Pancreas (tissue), 10 donors: ENCODE measurements around the gene PDZD4. TPM values are rescaled to one million over a fixed set of nuclear protein-coding genes. Genes with fewer than 3 reads are reported as not detected.

Experiments
- ATAC-seq, 4 donors: fragments of 200-7000 bp; cut with Tn5 transposase; one replicate each; pipeline versions ENCODE4 v1.8.0 to v1.9.1; 2020; ENCODE audit warnings: mild to moderate bottlenecking in 4 of 4, moderate library complexity in 4 of 4
- DNase-seq, 6 donors: peaks; one replicate each; pipeline ENCODE4 v3.0.0-alpha.2; 2020
- FAIRE-seq: peaks from 2 replicates; lab custom pipeline; 2012; peaks lifted over from hg19 to GRCh38; lab: Jason Lieb, UNC
- H3K27ac ChIP-seq, 4 donors: fragments of 200-600 bp; sonication (generic); 1 replicate in 3 of 4; 2 replicates in 1 of 4; pipeline versions ENCODE4 v1.5.0 to v1.8.0; 2020
- H3K27me3 ChIP-seq, 4 donors: fragments of 200-600 bp; one replicate each; pipeline ENCODE4 v1.8.0; 2021
- H3K36me3 ChIP-seq, 3 donors: fragments of 200-600 bp; sonication (generic) in 1 of 3; one replicate each; pipeline versions ENCODE4 v1.5.0 to v1.8.0; 2020 to 2021
- H3K4me1 ChIP-seq, 3 donors: fragments of 200-600 bp; one replicate each; pipeline ENCODE4 v1.8.0; 2021
- H3K4me3 ChIP-seq, 4 donors: fragments of 200-600 bp; sonication (generic) in 2 of 4; one replicate each; pipeline versions ENCODE4 v1.5.0 to v1.8.0; 2020 to 2021
- H3K9me3 ChIP-seq, 4 donors: fragments of 200-600 bp; one replicate each; pipeline ENCODE4 v1.8.0; 2021
- WGBS, 2 donors: extraction: QIAGEN DNeasy Blood & Tissue Kit; methylation state at CpG; one replicate each; pipeline ENCODE4 v1.1.7; 2013; 5-methylcytosine and 5-hydroxymethylcytosine counted together
- intact Hi-C, 3 donors: fragments of 100-400 bp; cut with DNase I; formaldehyde crosslinking; loops; one replicate each; pipeline versions ENCODE4 v1.11.1 to v1.14.2; 2022
- polyA plus RNA-seq, 2 donors: library from polyadenylated mRNA; stranded (reverse); fragments of 200-250 nt; gene quantifications; one replicate each; pipeline ENCODE4 v1.2.3, GENCODE V29; 2013
- total RNA-seq, 6 donors: library from RNA; stranded (reverse); fragmentation: NEBNext Ultra II Directional in 4 of 6; extraction: Animal tissue kit (Norgen Biotek cat#: 25700) in 4 of 6; gene quantifications; one replicate each; pipeline versions ENCODE4 v1.2.1 to v1.2.4, GENCODE V29; 2021 to 2023
- TF ChIP-seq, protein P1 (sequence below), 4 donors: fragments of 200-600 bp; sonication (generic) in 3 of 4; IDR thresholded peaks; one replicate each; pipeline versions ENCODE4 v1.5.0 to v1.8.0; 2021; ENCODE audit warnings: antibody characterized with exemption in 4 of 4
- donor health status: healthy with polysubstance abuse.
- donor health status: DM: no; HTN: no; CAD: no; lungs with moderate emphysema.
- donor health status: DM: no; HTN: no; CAD: no.
- donor health status: control.
- donor health status: control.
- donor health status: Bipolar disorder and iron deficiency.
- donor health status: DM: yes; HTN: yes; CAD: no.
- donor health status: DM: no; HTN: no; CAD: no.
- donor health status: DM: no; HTN: no; CAD: no.
- donor health status: DM: yes; HTN: yes; CAD: no.

Gene PDZD4
- total and polyA plus RNA-seq, 8 donors = 0.79 to 15.2 (median 1.6) TPM

DNA sequence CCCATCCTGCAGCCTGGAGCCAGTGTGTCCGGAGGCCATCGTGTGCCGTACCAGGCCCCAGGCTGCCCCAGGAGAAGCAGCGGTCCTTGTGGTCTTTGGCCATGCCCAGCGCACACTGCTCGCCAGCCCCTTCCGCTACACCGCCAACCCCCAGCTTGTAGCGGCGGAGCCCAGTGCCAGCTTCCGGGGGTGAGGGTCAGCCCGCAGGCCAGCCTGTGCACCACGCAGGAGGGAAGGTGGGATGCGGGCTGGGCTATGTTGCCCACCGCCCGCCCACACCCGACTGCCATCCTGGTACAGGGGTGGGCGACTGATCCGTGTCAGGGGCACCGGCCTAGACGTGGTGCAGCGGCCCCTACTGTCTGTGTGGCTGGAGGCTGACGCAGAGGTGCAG lies 57.1 kb downstream of the PDZD4 start:
- intact Hi-C loops = loop anchor here in 1 of 3 donors (10.0 kb wide), 1 partner anchor 182 kb away; no protein-coding TSS in a partner anchor
- Histone ChIP-seq H3K4me3 (no peak overlapping the region), H3K9me3 (no peaks in the 10 kb centered on the region), H3K27me3 (no peaks in the 10 kb centered on the region), H3K36me3 (no peaks in the 10 kb centered on the region), H3K27ac (no peak overlapping the region), H3K4me1 (no peaks in the 10 kb centered on the region)
- 91 to 93% methylated on average over 22 to 23 of the region's 23 CpGs for WGBS, 2 donors
- DNase-seq (peak in 2 of 6 donors; percentile 27 to 74), ATAC-seq (no peak), FAIRE-seq (no peak)
- TF ChIP-seq, protein P1, sequence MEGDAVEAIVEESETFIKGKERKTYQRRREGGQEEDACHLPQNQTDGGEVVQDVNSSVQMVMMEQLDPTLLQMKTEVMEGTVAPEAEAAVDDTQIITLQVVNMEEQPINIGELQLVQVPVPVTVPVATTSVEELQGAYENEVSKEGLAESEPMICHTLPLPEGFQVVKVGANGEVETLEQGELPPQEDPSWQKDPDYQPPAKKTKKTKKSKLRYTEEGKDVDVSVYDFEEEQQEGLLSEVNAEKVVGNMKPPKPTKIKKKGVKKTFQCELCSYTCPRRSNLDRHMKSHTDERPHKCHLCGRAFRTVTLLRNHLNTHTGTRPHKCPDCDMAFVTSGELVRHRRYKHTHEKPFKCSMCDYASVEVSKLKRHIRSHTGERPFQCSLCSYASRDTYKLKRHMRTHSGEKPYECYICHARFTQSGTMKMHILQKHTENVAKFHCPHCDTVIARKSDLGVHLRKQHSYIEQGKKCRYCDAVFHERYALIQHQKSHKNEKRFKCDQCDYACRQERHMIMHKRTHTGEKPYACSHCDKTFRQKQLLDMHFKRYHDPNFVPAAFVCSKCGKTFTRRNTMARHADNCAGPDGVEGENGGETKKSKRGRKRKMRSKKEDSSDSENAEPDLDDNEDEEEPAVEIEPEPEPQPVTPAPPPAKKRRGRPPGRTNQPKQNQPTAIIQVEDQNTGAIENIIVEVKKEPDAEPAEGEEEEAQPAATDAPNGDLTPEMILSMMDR (IDR thresholded peaks at IDR 0.05) = no peak

DNA sequence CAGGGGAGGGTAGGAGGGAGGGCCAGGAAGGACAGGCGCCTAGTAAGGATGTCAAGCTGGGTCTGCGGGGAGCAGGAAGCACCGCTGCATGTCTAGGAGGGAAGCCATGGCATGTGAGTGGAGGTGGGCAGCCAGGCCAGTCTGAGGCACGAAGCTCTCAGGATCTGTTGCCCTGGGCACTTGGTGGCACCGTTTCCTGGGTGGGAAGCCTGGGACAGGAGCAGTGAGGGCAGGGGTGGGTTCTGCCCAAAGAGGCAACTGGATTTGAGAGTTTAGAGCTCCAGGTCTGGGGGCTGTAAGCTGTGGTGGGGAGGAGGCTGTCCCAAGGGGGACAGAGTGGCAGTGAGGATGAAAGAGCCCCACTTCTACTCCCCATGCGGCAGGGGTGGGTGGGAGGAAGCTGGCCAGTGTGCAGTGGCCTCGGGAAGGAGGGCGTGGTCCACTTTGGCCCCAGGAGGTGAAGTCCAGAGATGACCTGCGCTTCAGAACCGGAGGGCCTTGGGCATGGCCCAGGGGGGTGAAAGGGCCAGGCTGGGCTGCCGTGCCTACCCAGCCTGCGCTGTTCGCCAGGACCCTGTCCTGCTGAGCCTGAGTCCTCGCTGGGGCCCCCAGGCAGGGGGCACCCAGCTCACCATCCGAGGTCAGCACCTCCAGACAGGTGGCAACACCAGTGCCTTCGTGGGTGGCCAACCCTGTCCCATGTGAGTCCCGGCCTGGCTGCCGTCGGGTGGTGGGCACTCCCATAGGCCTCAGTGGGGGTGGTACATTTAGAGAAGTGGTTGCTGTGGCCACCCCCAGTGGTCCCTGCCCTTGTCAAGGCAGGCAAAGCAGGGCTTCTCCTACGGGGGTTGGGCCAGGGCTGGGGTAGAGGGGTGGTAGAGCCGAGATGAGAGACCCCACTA lies 57.8 kb downstream of the PDZD4 start:
- H3K9me3 ChIP-seq = no peaks in the 10 kb centered on the region
- intact Hi-C loops = loop anchor here in 1 of 3 donors (10.0 kb wide), 1 partner anchor 182 kb away; no protein-coding TSS in a partner anchor
- no peaks in the 10 kb centered on the region for H3K36me3 ChIP-seq
- TF ChIP-seq, protein P1 (IDR thresholded peaks at IDR 0.05) = no peak
- ATAC-seq (no peak), DNase-seq (peak in 3 of 6 donors; percentile 11 to 76 (median 12)), FAIRE-seq (no peak)
- 76 to 81% methylated on average over 20 to 21 of the region's 21 CpGs for WGBS, 2 donors
- H3K27me3 ChIP-seq = no peaks in the 10 kb centered on the region
- H3K4me3 ChIP-seq = no peak overlapping the region
- no peak overlapping the region for H3K27ac ChIP-seq
- no peaks in the 10 kb centered on the region for H3K4me1 ChIP-seq

DNA sequence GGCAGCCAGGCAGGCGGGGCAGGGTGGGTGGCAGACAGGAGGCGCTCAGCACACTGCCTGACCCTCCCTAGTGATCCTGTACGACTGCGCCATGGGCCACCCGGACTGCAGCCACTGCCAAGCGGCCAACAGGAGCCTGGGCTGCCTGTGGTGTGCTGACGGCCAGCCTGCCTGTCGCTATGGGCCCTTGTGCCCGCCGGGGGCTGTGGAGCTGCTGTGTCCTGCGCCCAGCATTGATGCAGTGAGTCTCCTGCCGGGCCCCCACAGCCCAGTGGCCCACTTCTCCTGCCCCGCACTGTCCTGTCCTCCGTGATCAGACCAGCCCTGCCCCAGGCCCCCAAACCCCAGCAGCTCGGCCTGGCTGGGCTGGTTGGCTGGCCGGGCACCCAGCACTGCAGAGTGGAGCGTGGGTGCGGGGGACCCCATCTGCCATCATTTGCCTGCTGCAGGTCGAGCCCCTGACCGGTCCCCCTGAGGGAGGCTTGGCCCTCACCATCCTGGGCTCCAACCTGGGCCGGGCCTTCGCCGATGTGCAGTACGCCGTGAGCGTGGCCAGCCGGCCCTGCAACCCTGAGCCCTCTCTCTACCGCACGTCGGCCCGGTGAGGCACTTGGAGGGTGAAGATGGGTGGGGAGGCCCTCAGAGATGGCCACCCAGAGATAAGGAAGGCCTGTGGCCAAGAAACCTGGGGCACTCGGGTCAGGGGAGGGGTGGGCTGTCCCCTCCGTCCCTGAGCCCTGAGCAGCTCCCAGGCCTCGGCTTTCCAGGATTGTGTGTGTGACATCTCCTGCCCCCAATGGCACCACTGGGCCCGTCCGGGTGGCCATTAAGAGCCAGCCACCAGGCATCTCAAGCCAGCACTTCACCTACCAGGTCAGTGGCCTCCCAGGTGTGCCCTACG lies 58.7 kb downstream of the PDZD4 start:
- Histone ChIP-seq H3K9me3 (no peaks in the 10 kb centered on the region), H3K27me3 (no peaks in the 10 kb centered on the region), H3K4me3 (no peak overlapping the region), H3K27ac (no peak overlapping the region), H3K36me3 (no peaks in the 10 kb centered on the region), H3K4me1 (no peaks in the 10 kb centered on the region)
- 84 to 85% methylated on average over 34 to 37 of the region's 37 CpGs for WGBS, 2 donors
- TF ChIP-seq, protein P1 (IDR thresholded peaks at IDR 0.05) = no peak
- DNase-seq (peak in 2 of 6 donors; percentile 11 to 75), FAIRE-seq (no peak), ATAC-seq (no peak)
- intact Hi-C loops = loop anchor here in 1 of 3 donors (10.0 kb wide), 1 partner anchor 183 kb away; no protein-coding TSS in a partner anchor

DNA sequence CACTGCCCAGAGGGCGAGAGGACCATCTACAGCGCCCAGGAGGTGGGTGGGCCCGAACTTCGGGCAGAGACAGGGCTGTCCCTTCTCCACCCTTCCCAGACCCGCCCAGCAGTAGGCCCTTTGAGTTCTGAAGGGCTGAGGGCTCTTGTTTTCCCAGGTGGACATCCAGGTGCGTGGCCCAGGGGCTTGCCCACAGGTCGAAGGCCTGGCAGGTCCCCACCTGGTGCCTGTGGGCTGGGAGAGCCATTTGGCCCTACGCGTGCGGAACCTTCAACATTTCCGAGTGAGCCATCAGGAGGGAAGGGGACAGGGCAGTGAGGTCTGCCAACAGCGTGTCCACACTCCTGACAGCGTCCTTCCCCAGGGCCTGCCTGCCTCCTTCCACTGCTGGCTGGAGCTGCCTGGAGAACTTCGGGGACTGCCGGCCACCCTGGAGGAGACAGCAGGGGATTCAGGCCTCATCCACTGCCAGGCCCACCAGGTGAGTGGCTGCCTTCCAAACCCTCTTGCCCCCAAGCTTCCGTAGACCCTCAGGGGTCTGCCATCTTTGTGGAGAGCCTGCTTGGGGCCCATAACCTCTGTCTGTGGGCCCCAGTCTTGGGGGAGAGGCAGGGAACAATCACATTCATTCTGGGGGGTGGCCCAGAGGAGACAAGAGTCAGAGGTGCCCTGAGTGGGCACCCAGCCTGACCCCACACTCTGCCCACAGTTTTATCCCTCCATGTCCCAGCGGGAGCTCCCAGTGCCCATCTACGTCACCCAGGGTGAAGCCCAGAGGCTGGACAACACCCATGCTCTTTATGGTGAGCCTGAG lies 59.5 kb downstream of the PDZD4 start:
- no peak overlapping the region for H3K27ac ChIP-seq
- ATAC-seq (no peak), DNase-seq (peak in 2 of 6 donors; percentile 6 to 75), FAIRE-seq (no peak)
- intact Hi-C loops = loop anchor here in 1 of 3 donors (10.0 kb wide), 1 partner anchor 184 kb away; no protein-coding TSS in a partner anchor
- TF ChIP-seq, protein P1 (IDR thresholded peaks at IDR 0.05) = no peak
- WGBS, 2 donors = 83 to 86% methylated on average over 17 to 18 of the region's 18 CpGs
- no peaks in the 10 kb centered on the region for H3K36me3 ChIP-seq
- no peaks in the 10 kb centered on the region for H3K27me3 ChIP-seq
- H3K4me1 ChIP-seq = no peaks in the 10 kb centered on the region
- no peaks in the 10 kb centered on the region for H3K9me3 ChIP-seq
- H3K4me3 ChIP-seq = no peak overlapping the region
